ENCODE results near the gene POR. TPM values are rescaled to one million over a fixed set of nuclear protein-coding genes. Genes with fewer than 3 reads are reported as not detected.

POR gene
- total and polyA plus RNA-seq, 12 donors = 268 to 1,301 (median 597) TPM

DNA sequence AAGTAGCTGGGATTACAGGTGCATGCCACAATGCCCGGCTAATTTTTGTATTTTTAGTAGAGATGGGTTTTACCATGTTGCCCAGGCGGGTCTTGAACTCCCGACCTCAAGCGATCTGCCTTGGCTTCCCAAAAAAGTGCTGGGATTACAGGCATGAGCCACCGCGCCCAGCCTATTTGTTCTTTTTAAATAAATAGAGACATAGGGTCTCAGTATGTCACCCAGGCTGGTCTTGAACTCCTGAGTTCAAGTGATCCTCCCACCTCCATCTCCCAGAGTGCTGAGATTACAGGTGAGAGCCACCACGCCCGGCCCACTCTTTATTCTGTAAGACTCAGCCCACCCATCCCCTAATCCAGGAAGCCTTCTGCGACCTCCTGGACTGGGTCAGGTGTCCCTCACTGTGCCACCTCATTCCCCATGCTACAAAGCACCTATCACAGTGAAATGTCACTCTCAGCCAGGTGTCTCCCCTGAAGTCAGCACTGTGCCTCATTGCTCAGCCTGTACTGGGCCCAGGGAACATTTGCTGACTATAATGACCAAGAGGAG, 76.7 kb downstream of the POR start:
- Histone ChIP-seq H3K27me3 (no peaks in the 10 kb centered on the region), H3K36me3 (replicated peaks in 1 of 2) (peaks cover 0 to 17% of the 10 kb centered on the region in 2 donors), H3K4me1 (replicated peaks in 1 of 2) (peaks cover 33 to 42% of the 10 kb centered on the region in 2 donors), H3K4me3 (no peak overlapping the region), H3K9me3 (replicated peaks in 1 of 3) (no peaks in the 10 kb centered on the region), H3K27ac (peak overlapping the region; percentile 16 to 98 (median 95))
- TF ChIP-seq POLR2A (IDR thresholded peaks at IDR 0.05) = no peak
- TF ChIP-seq, protein P1, sequence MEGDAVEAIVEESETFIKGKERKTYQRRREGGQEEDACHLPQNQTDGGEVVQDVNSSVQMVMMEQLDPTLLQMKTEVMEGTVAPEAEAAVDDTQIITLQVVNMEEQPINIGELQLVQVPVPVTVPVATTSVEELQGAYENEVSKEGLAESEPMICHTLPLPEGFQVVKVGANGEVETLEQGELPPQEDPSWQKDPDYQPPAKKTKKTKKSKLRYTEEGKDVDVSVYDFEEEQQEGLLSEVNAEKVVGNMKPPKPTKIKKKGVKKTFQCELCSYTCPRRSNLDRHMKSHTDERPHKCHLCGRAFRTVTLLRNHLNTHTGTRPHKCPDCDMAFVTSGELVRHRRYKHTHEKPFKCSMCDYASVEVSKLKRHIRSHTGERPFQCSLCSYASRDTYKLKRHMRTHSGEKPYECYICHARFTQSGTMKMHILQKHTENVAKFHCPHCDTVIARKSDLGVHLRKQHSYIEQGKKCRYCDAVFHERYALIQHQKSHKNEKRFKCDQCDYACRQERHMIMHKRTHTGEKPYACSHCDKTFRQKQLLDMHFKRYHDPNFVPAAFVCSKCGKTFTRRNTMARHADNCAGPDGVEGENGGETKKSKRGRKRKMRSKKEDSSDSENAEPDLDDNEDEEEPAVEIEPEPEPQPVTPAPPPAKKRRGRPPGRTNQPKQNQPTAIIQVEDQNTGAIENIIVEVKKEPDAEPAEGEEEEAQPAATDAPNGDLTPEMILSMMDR (IDR thresholded peaks at IDR 0.05) = no peak
- DNase-seq = peak in 2 of 7 donors; percentile 19 to 53
- intact Hi-C loops (cut with DNase I) = loop anchor here in 1 of 2 donors (10.0 kb wide), 2 partner anchors 77 to 117 kb away; partner anchors contain the start of genes POR and RHBDD2
- WGBS, 4 donors = 93 to 99% (median 95%) methylated on average over 9 of the region's 9 CpGs

DNA sequence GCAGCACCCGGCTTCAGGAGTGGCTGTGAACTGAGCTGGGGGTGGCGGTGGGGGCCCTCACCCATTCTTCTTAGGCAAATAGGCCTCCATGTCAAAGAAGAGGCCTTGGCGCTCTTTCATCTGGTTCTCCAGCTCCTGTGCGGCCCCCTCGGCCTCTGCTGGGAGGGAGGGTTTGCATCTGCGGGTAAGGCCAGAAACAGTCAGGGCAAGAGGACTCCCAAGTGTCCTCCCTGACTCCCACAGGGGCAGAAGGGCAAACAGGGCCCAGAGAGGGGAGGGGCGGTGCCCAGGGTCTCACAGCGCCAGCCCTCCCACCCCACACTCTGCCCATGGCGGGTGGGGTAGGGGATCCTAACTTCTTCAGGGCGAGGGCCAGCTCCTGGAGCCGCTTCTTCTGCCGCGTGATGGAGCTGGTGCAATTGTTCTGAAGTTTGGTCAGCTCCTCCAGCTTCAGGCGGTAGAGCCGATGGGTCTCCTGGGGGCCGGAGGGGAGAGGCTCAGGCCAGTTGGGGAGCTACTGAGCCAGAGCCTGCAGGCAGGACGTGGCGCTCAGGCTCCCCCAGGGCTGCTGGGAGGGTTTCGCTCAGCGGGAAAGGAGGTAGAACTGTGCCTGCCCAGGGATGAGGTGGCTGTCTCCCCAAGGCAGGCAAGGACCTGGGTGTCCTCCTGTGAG, 77.3 kb downstream of the POR start:
- Histone ChIP-seq H3K36me3 (replicated peaks in 1 of 2) (peaks cover 0 to 11% of the 10 kb centered on the region in 2 donors), H3K4me1 (replicated peaks in 1 of 2) (peaks cover 33 to 39% of the 10 kb centered on the region in 2 donors), H3K27ac (peak overlapping the region; percentile 16 to 98 (median 95)), H3K9me3 (replicated peaks in 1 of 3) (no peaks in the 10 kb centered on the region), H3K27me3 (no peaks in the 10 kb centered on the region), H3K4me3 (no peak overlapping the region)
- TF ChIP-seq, protein P1 (IDR thresholded peaks at IDR 0.05) = no peak
- no peak for TF ChIP-seq POLR2A (IDR thresholded peaks at IDR 0.05)
- intact Hi-C loops (cut with DNase I) = loop anchor here in 1 of 2 donors (10.0 kb wide), 2 partner anchors 77 to 117 kb away; partner anchors contain the start of genes POR and RHBDD2
- DNase-seq = peak in 1 of 7 donors; percentile 36
- WGBS, 4 donors = 87 to 96% (median 91%) methylated on average over 11 to 20 of the region's 20 CpGs

DNA sequence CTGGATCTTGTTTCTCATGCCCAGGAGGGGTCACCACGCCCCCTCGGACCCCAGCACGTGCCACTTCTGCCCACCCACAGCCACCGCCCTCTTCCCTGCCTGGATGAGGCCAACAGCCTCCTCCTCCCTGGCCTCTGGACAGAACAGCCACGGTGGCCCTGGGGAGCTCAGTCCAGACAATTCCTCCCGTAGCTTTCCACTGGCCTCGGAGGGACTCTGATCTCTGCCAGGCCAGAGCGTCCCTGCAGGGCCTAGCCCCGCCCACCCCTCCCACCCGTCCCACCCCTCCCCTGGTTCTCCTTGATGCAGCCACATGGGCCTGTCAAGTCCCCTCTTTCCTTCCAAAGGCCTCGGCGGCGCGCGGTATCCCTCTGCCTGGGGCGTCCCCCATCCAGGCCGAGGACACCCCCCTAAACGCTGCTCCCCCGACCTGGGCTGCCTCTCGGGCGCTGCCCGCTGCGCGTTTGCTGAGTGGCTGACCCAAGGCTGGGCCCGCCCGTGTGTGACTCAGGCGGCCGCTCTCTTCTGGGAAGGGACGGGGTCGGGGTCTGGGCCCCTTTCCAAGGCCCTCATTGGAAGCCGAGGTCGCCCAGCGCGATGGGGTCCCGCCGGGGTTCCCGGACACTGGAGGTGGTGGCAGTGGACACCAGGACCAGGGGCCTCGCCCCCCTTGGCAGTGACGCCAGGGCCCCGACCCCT, 78.9 kb downstream of the POR start:
- Histone ChIP-seq H3K36me3 (replicated peaks in 1 of 2) (peaks cover 0 to 2% of the 10 kb centered on the region in 2 donors), H3K27ac (peak overlapping the region; percentile 95 to 98 (median 97)), H3K27me3 (no peaks in the 10 kb centered on the region), H3K4me1 (replicated peaks in 1 of 2) (peaks cover 33 to 39% of the 10 kb centered on the region in 2 donors), H3K9me3 (replicated peaks in 1 of 3) (no peaks in the 10 kb centered on the region), H3K4me3 (peak overlapping the region in 3 of 4 donors; percentile 13 to 72 (median 66))
- TF ChIP-seq POLR2A (IDR thresholded peaks at IDR 0.05) = peak in 1 of 2 donors; percentile 67
- TF ChIP-seq, protein P1 (IDR thresholded peaks at IDR 0.05) = no peak
- WGBS, 4 donors = 0 to 2% (median 1%) methylated on average over 4 to 40 of the region's 40 CpGs
- intact Hi-C loops (cut with DNase I) = loop anchor here in 1 of 2 donors (10.0 kb wide), 2 partner anchors 79 to 119 kb away; partner anchors contain the start of genes POR and RHBDD2
- DNase-seq = peak; percentile 83 to 95 (median 93)

All from adrenal gland (tissue), 12 donors.